K562 (cell line): ENCODE data around the gene SPTSSA. TPM values are rescaled to one million over a fixed set of nuclear protein-coding genes. Genes with fewer than 3 reads are reported as not detected.

Experiments used
- ATAC-seq: fragments of 200-7000 bp; cut with Tn5 transposase; 3 replicates; pipeline ENCODE4 v1.9.1; 2020; ENCODE audit warnings: moderate library complexity
- BruUV-seq: library from RNA; stranded (reverse); fragments of 400-500 nt; replicated peaks from 2 replicates; lab custom pipeline; 2021; lab: Mats Ljungman, UMichigan
- CTCF ChIA-PET: fragments of 300-600 bp; formaldehyde crosslinking; extraction: SDS; loops from one replicate; lab custom pipeline; 2021; ENCODE audit warnings: low intra/inter-chr PET ratio; lab: Yijun Ruan, JAX
- POLR2A ChIA-PET: fragments of 300-600, 350-650 bp; sonication (Branson Sonifier 250); formaldehyde crosslinking; extraction: SDS; loops from one replicate; lab custom pipeline; 2021; ENCODE audit warnings: antibody characterized with exemption, inconsistent platforms; lab: Yijun Ruan, JAX
- DNase-seq, 4 experiments: peaks; one replicate each; pipeline versions ENCODE4 v3.0.0 to v3.0.0-alpha.2; 2011 to 2018; ENCODE audit warnings: low spot score in 3 of 4, mixed read lengths in 3 of 4; ENCODE audit errors: extremely low read depth in 1 of 4
- FAIRE-seq: peaks from 2 replicates; lab custom pipeline; 2011; peaks lifted over from hg19 to GRCh38; lab: Jason Lieb, UNC
- H2AFZ ChIP-seq: 2 replicates; pipeline ENCODE4 v1.6.0; 2011; ENCODE audit warnings: low read depth, low read length, control low read depth, inconsistent platforms
- H3K27ac ChIP-seq: fragments of 200-600 bp; 3 replicates; pipeline ENCODE4 v1.8.0; 2011; ENCODE audit warnings: low read depth, mild to moderate bottlenecking, control low read depth, inconsistent platforms, low read length, moderate library complexity, mixed read lengths; ENCODE audit errors: extremely low read depth
- H3K27me3 ChIP-seq, 2 experiments: fragments of 300-600 bp in 1 of 2; 2 replicates in 1 of 2; 3 replicates in 1 of 2; pipeline versions ENCODE4 v1.6.0 to v1.8.0; 2011; ENCODE audit warnings: inconsistent platforms in 2 of 2, low read length in 2 of 2, mild to moderate bottlenecking in 1 of 2, mixed read lengths in 1 of 2, moderate library complexity in 1 of 2; ENCODE audit not compliant: control insufficient read depth in 2 of 2, insufficient read depth in 2 of 2
- H3K36me3 ChIP-seq: fragments of 300-600 bp; 3 replicates; pipeline ENCODE4 v1.8.0; 2011; ENCODE audit warnings: mild to moderate bottlenecking, low read length, inconsistent platforms; ENCODE audit not compliant: control insufficient read depth, insufficient read depth
- H3K4me1 ChIP-seq, 2 experiments: fragments of 200-600 bp in 1 of 2; replicated peaks in 1 of 2; 2 replicates in 1 of 2; 3 replicates in 1 of 2; pipeline versions ENCODE4 v1.5.1 to v1.8.0; 2011; ENCODE audit warnings: inconsistent platforms in 2 of 2, low read length in 2 of 2, mild to moderate bottlenecking in 1 of 2, mixed read lengths in 1 of 2, moderate library complexity in 1 of 2; ENCODE audit not compliant: control insufficient read depth in 2 of 2, insufficient read depth in 2 of 2
- H3K4me2 ChIP-seq: 2 replicates; pipeline ENCODE4 v1.6.1; 2011; ENCODE audit warnings: low read length, control low read depth, inconsistent platforms, mixed read lengths; ENCODE audit not compliant: insufficient read depth
- H3K4me3 ChIP-seq: fragments of 200-600 bp; sonication (generic), shearing (Covaris generic); 2 replicates; pipeline ENCODE4 v1.5.1; 2016; ENCODE audit warnings: control low read depth, inconsistent platforms
- H3K79me2 ChIP-seq: fragments of 200-600 bp; 3 replicates; pipeline ENCODE4 v1.8.0; 2011; ENCODE audit warnings: low read length, inconsistent platforms; ENCODE audit not compliant: control insufficient read depth, insufficient read depth
- H3K9ac ChIP-seq, 2 experiments: 2 replicates each; pipeline versions ENCODE4 v1.6.0 to v1.6.1; 2011; ENCODE audit warnings: low read depth in 2 of 2, low read length in 2 of 2, control low read depth in 1 of 2, inconsistent platforms in 1 of 2, mild to moderate bottlenecking in 1 of 2, mixed read lengths in 1 of 2; ENCODE audit not compliant: insufficient read depth in 1 of 2
- H3K9me1 ChIP-seq: one replicate; pipeline ENCODE4 v1.6.0; 2011; ENCODE audit warnings: inconsistent platforms, mild to moderate bottlenecking, low read length, moderate library complexity; ENCODE audit not compliant: control insufficient read depth, insufficient read depth
- H3K9me3 ChIP-seq: replicated peaks from 2 replicates; pipeline ENCODE4 v1.5.1; 2011; ENCODE audit warnings: low read depth, low read length, inconsistent platforms; ENCODE audit not compliant: control insufficient read depth, insufficient read depth
- H4K20me1 ChIP-seq: replicated peaks from 2 replicates; pipeline ENCODE4 v1.6.1; 2011; ENCODE audit warnings: low read length, inconsistent platforms, mixed read lengths; ENCODE audit not compliant: control insufficient read depth, insufficient read depth
- CTCF ChIP-seq, 3 experiments: IDR thresholded peaks in 2 of 3; conservative IDR thresholded peaks in 1 of 3; 2 replicates each; pipeline ENCODE4 v1.5.1; 2011 to 2012; ENCODE audit warnings: low read length in 3 of 3, mild to moderate bottlenecking in 3 of 3, control low read depth in 2 of 3, improper control_type of control experiment in 1 of 3, inconsistent platforms in 1 of 3, low read depth in 1 of 3, mixed read lengths in 1 of 3, moderate library complexity in 1 of 3; ENCODE audit not compliant: insufficient read depth in 2 of 3
- HNRNPH1 ChIP-seq: fragments of 200-400 bp; formaldehyde crosslinking; optimal IDR thresholded peaks from 2 replicates; pipeline ENCODE3; 2017; ENCODE audit warnings: low read depth, mild to moderate bottlenecking, low read length, moderate library complexity
- XRCC3 ChIP-seq: fragments of 450-650 bp; IDR thresholded peaks from 2 replicates; pipeline ENCODE4 v1.6.1; 2017; ENCODE audit warnings: mild to moderate bottlenecking, moderate library complexity
- ZNF24 ChIP-seq: fragments of 450-650 bp; IDR thresholded peaks from 2 replicates; pipeline ENCODE4 v1.6.1; 2016
- WGBS: fragments of 100-300 bp; shearing (Covaris generic); methylation state at CpG from one replicate; pipeline ENCODE4 v1.1.6; 2016; ENCODE audit warnings: low coverage, mixed read lengths; ENCODE audit not compliant: insufficient coverage; ENCODE audit errors: missing lambda C conversion rate; 5-methylcytosine and 5-hydroxymethylcytosine counted together
- in situ Hi-C: fragments of 300-500 bp; cut with MboI; formaldehyde crosslinking; loops from 4 replicates; pipeline ENCODE4 v1.15.0; 2018; ENCODE audit warnings: inconsistent platforms, mixed read lengths
- intact Hi-C: fragments of 100-400 bp; cut with micrococcal nuclease; formaldehyde crosslinking; loops from 2 replicates; pipeline ENCODE4 v1.14.2; 2022
- polyA plus RNA-seq, 8 experiments: library from polyadenylated mRNA; depleted of rRNA in 4 of 8; stranded (reverse) in 5 of 8; unstranded in 3 of 8; fragments of >200 nt; fragmentation: Nextera tagmentation in 2 of 8; fragmentation: Illumina TruSeq in 1 of 8; extraction: Ambion mirVana in 2 of 8; extraction: Trizol in 1 of 8; gene quantifications; 2 replicates each; pipeline versions ENCODE4 v1.2.1 to v1.2.3, GENCODE V29; 2011 to 2014; ENCODE audit warnings: inconsistent platforms in 1 of 8, missing spikeins in 1 of 8
- total RNA-seq, 7 experiments: library from RNA; depleted of rRNA in 6 of 7; stranded (reverse); fragments of >200 nt in 6 of 7; fragmentation: Illumina TruSeq in 2 of 7; extraction: Trizol in 2 of 7; gene quantifications; 2 replicates each; pipeline versions ENCODE4 v1.2.1 to v1.2.3, GENCODE V29; 2011 to 2021; ENCODE audit warnings: low replicate concordance in 1 of 7

SPTSSA gene
- total and polyA plus RNA-seq, 9 of the 15 experiments (the other 6 are each of a cell fraction or from before 2014, with no cell fraction given): 6.8 to 35.7 (median 22.0) TPM

GRCh38 chr14:34449819-34450541, 12.1 kb downstream of the SPTSSA start:
- FAIRE-seq (no peak), ATAC-seq (no peak), DNase-seq (no peak)
- no peaks in the 10 kb centered on the region for H3K9me1 ChIP-seq
- no peak overlapping the region for H2AFZ ChIP-seq
- H3K4me2 ChIP-seq: no peak overlapping the region
- no peak overlapping the region for H3K27ac ChIP-seq
- BruUV-seq: no TSS peak
- H3K27me3 ChIP-seq: no peaks in the 10 kb centered on the region
- ChIA-PET POLR2A (interaction anchor here (1.7 kb wide), 1 partner anchor 11 kb away, joined by 4 read pairs; no protein-coding TSS in a partner anchor), CTCF (no interaction called here)
- peaks cover 48% of the 10 kb centered on the region for H3K79me2 ChIP-seq
- in situ Hi-C loops: no loop called here
- TF ChIP-seq ZNF24 (no peak), XRCC3 (no peak)
- 86% methylated on average over 6 of the region's 6 CpGs for WGBS
- no peak overlapping the region for H3K4me3 ChIP-seq
- H3K9me3 ChIP-seq: no peaks in the 10 kb centered on the region
- no peak overlapping the region for H3K9ac ChIP-seq
- intact Hi-C loops: no loop called here
- no peaks in the 10 kb centered on the region; a peak in 1 of 5 replicates for H3K4me1 ChIP-seq
- no peaks in the 10 kb centered on the region for H4K20me1 ChIP-seq
- peaks cover 29% of the 10 kb centered on the region for H3K36me3 ChIP-seq

GRCh38 chr14:34439090-34439489, 22.9 kb downstream of the SPTSSA start:
- H3K79me2 ChIP-seq: peaks cover 22% of the 10 kb centered on the region; the same call in 2 of the 3 replicates
- WGBS: 69% methylated on average over 4 of the region's 4 CpGs
- no peak overlapping the region for H2AFZ ChIP-seq
- CTCF ChIA-PET: no interaction called here
- H3K4me2 ChIP-seq: no peak overlapping the region
- H3K36me3 ChIP-seq: 0 out of 3 replicates have a peak, but pooled peaks cover 2% of the 10 kb centered on the region
- no peak for ATAC-seq
- no peaks in the 10 kb centered on the region for H4K20me1 ChIP-seq
- H3K27ac ChIP-seq: no peak overlapping the region
- no peak overlapping the region for H3K9ac ChIP-seq
- DNase-seq: no peak
- no TSS peak for BruUV-seq
- H3K4me1 ChIP-seq: no peaks in the 10 kb centered on the region
- H3K9me1 ChIP-seq: no peaks in the 10 kb centered on the region
- intact Hi-C loops (no loop called here), in situ Hi-C loops (no loop called here)
- H3K9me3 ChIP-seq: no peaks in the 10 kb centered on the region
- POLR2A ChIA-PET: no interaction called here
- H3K27me3 ChIP-seq: no peaks in the 10 kb centered on the region
- H3K4me3 ChIP-seq: no peak overlapping the region
- FAIRE-seq: no peak
- TF ChIP-seq HNRNPH1 (no peak), CTCF (IDR thresholded peaks at IDR 0.05 in 2 of 3, conservative IDR thresholded peaks at IDR 0.05 in 1 of 3; ENCODE audit: insufficient read depth in 2 of 3, low read depth in 1 of 3, low read length in 3 of 3) (0 out of 6 replicates have a peak, but pooled peaks of 1 of the 3 experiments have one; percentile 15)
